MCF 10A (cell line): ENCODE results near the gene GPR39. TPM values are rescaled to one million over a fixed set of nuclear protein-coding genes. Genes with fewer than 3 reads are reported as not detected.

Experiments
- BruUV-seq: library from RNA; stranded (reverse); fragments of 400-500 nt; replicated peaks from 2 replicates; lab custom pipeline; 2021; lab: Mats Ljungman, UMichigan
- CTCF ChIA-PET: fragments of 300-600 bp; sonication (Branson Sonifier 250); formaldehyde crosslinking; extraction: SDS; loops from one replicate; lab custom pipeline; 2021; ENCODE audit warnings: antibody characterized with exemption, inconsistent platforms; lab: Yijun Ruan, JAX
- POLR2A ChIA-PET: fragments of 300-600, 350-650 bp; sonication (Branson Sonifier 250); formaldehyde crosslinking; extraction: SDS; loops from one replicate; lab custom pipeline; 2020; ENCODE audit warnings: antibody characterized with exemption, inconsistent platforms; lab: Yijun Ruan, JAX
- DNase-seq: peaks from one replicate; pipeline ENCODE4 v3.0.0-alpha.2; 2018; ENCODE audit not compliant: unreplicated experiment
- H3K27ac Mint-ChIP-seq: one replicate; pipeline ENCODE4 v1.8.0; 2022; ENCODE audit warnings: mild to moderate bottlenecking, low read depth, mixed read lengths; ENCODE audit not compliant: unreplicated experiment
- H3K27me3 Mint-ChIP-seq: one replicate; pipeline ENCODE4 v1.8.0; 2022; ENCODE audit warnings: mixed read lengths; ENCODE audit not compliant: insufficient read depth, unreplicated experiment
- H3K36me3 Mint-ChIP-seq: one replicate; pipeline ENCODE4 v1.8.0; 2022; ENCODE audit warnings: mild to moderate bottlenecking, moderate library complexity, mixed read lengths; ENCODE audit not compliant: insufficient read depth, unreplicated experiment
- H3K4me1 Mint-ChIP-seq: one replicate; pipeline ENCODE4 v1.8.0; 2022; ENCODE audit warnings: mixed read lengths; ENCODE audit not compliant: insufficient read depth, unreplicated experiment
- H3K4me3 Mint-ChIP-seq: one replicate; pipeline ENCODE4 v1.8.0; 2022; ENCODE audit warnings: mild to moderate bottlenecking, moderate library complexity, mixed read lengths; ENCODE audit not compliant: unreplicated experiment
- H3K9me3 Mint-ChIP-seq: one replicate; pipeline ENCODE4 v1.8.0; 2022; ENCODE audit warnings: mixed read lengths; ENCODE audit not compliant: unreplicated experiment
- intact Hi-C: fragments of 100-400 bp; cut with micrococcal nuclease; formaldehyde crosslinking; loops from 2 replicates; pipeline ENCODE4 v1.14.1; 2022
- total RNA-seq: library from RNA; stranded (reverse); gene quantifications from 2 replicates; pipeline ENCODE4 v1.2.3, GENCODE V29; 2022
- TF ChIP-seq, protein P1 (sequence below): fragments of 200-600 bp; IDR thresholded peaks from one replicate; pipeline ENCODE4 v1.8.0; 2022; ENCODE audit warnings: antibody characterized with exemption, mild to moderate bottlenecking; ENCODE audit not compliant: unreplicated experiment

The GPR39 gene
- total RNA-seq, 1 experiment from 2014 or later, result 7.2 TPM

DNA sequence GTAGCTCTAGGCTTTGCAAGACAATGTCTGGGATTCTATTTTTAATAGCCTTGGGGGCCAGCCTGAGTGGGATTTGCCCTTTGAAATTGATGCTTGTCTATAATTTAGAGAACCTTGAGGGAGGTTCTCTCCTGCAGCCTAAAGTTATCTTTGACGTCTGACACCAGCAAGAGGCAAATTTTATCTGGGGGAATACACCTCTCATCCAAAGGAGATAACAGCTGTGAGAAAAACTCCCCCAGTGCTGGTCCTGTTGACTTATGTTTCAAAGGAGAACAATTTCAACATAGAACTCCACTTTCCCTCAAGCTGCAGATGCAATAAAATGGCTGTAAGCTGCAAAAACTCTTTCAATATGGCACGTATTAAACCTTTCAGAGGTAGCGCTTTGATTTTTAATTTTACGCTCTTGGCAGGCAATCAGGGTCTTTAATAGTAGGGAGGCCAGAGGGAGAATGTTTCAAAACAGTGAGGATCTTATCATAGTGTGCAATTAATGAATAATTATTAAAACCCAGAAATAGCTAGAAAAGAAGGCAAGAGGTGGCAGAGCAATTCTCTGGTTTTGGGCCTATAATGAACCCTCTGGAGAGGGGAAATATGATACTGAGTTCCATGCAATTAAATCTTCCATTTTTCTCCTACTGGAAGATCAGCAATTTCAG lies 191.0 kb downstream of the GPR39 start:
- TF ChIP-seq, protein P1, sequence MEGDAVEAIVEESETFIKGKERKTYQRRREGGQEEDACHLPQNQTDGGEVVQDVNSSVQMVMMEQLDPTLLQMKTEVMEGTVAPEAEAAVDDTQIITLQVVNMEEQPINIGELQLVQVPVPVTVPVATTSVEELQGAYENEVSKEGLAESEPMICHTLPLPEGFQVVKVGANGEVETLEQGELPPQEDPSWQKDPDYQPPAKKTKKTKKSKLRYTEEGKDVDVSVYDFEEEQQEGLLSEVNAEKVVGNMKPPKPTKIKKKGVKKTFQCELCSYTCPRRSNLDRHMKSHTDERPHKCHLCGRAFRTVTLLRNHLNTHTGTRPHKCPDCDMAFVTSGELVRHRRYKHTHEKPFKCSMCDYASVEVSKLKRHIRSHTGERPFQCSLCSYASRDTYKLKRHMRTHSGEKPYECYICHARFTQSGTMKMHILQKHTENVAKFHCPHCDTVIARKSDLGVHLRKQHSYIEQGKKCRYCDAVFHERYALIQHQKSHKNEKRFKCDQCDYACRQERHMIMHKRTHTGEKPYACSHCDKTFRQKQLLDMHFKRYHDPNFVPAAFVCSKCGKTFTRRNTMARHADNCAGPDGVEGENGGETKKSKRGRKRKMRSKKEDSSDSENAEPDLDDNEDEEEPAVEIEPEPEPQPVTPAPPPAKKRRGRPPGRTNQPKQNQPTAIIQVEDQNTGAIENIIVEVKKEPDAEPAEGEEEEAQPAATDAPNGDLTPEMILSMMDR, result no peak
- no peaks in the 10 kb centered on the region for H3K36me3 Mint-ChIP-seq
- BruUV-seq, result no TSS peak
- H3K9me3 Mint-ChIP-seq, result no peaks in the 10 kb centered on the region
- ChIA-PET CTCF (interaction anchor here (0.7 to 1.2 kb wide), 3 partner anchors 16 to 38 kb away, joined by 3 to 4 read pairs (median 3); no protein-coding TSS in a partner anchor), POLR2A (no interaction called here)
- H3K27ac Mint-ChIP-seq, result no peak overlapping the region
- DNase-seq, result no peak
- no peaks in the 10 kb centered on the region for H3K27me3 Mint-ChIP-seq
- no peaks in the 10 kb centered on the region for H3K4me1 Mint-ChIP-seq
- H3K4me3 Mint-ChIP-seq, result no peak overlapping the region
- intact Hi-C loops, result no loop called here

DNA sequence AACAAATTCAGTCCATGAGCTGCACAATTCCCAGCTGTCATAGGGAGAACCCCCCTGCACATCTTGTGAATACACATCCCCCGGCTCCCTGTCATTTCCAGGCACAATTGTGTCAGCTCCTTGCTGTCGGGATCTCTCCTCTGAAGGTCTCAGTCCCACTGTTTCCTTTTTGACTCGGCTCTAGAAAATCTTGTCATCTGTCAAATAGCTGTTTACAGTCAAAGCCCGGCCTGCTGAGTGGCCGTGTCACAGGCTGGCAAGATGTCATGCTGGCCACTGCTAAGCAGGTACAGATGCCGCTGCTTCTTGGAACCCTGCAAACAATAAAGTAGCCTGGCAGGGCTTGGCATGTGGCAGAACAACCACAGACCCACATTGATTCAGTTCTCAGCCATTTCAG lies 191.7 kb downstream of the GPR39 start:
- Mint-ChIP-seq H3K4me1 (no peaks in the 10 kb centered on the region), H3K9me3 (no peaks in the 10 kb centered on the region), H3K36me3 (no peaks in the 10 kb centered on the region), H3K27ac (no peak overlapping the region), H3K4me3 (no peak overlapping the region), H3K27me3 (no peaks in the 10 kb centered on the region)
- DNase-seq, result no peak
- BruUV-seq, result no TSS peak
- TF ChIP-seq, protein P1, result no peak
- POLR2A ChIA-PET, result no interaction called here
- CTCF ChIA-PET, result interaction anchor here (0.6 kb wide), 2 partner anchors 231 to 246 kb away, joined by 3 read pairs; no protein-coding TSS in a partner anchor
- intact Hi-C loops, result no loop called here

DNA sequence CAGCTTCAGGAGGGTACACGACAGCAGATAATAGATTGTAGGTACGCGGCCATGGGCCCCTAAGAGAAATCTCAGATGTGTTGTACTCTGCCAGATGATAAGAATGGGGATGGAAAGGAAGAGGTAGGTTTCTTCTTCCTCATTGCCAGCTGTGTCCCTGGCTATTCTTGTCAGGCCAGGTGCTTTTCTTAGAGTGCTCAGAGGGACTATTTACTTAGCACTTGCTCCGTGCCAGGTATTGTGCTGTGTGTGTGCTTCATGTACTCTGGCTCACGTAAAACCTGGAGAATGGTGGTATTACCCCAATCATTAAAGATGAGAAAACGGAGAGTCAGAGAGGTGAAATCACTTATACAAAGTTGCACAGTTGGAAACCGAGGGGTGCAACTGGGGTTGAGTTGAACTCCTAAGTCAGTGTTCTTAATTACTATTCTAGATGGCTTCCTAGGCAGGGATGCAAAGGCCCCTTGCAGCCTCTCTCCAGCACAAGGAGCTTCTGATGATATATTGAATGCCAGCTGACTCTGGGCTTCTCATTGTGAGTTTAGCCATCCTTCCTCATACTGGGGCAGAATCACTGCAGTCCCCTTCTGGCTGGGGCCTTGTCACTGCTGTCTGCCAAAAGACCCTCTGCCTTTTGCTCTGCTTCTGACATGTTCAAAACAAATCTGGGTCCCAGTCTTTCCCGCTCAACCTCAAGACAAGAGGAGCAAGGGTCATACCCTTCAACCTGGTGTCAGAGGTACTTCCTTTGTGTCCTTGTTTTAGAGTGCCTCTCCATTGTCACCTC lies 192.7 kb downstream of the GPR39 start:
- CTCF ChIA-PET, result interaction anchor here (0.6 kb wide), 1 partner anchor 131 kb away, joined by 5 read pairs; no protein-coding TSS in a partner anchor

More for the DNA sequence above, 192.7 kb downstream of the GPR39 start:
- no peak overlapping the region for H3K27ac Mint-ChIP-seq
- no peaks in the 10 kb centered on the region for H3K9me3 Mint-ChIP-seq
- no peak overlapping the region for H3K4me3 Mint-ChIP-seq
- BruUV-seq, result no TSS peak
- H3K36me3 Mint-ChIP-seq, result no peaks in the 10 kb centered on the region
- TF ChIP-seq, protein P1, result no peak
- H3K27me3 Mint-ChIP-seq, result no peaks in the 10 kb centered on the region
- POLR2A ChIA-PET, result interaction anchor here (0.8 kb wide), 1 partner anchor 15 kb away, joined by 4 read pairs; no protein-coding TSS in a partner anchor
- no peak for DNase-seq
- intact Hi-C loops, result no loop called here
- no peaks in the 10 kb centered on the region for H3K4me1 Mint-ChIP-seq
